CD14-positive monocyte (primary cell): ENCODE results near the gene RGS7. TPM values are rescaled to one million over a fixed set of nuclear protein-coding genes. Genes with fewer than 3 reads are reported as not detected.

ENCODE experiments used
- DNase-seq, 3 donors: peaks; one replicate each; pipeline ENCODE4 v3.0.0-alpha.2; 2011 to 2022
- H2AFZ ChIP-seq: 2 replicates; pipeline ENCODE4 v1.6.0; 2012; ENCODE audit warnings: mild to moderate bottlenecking, low read depth, low read length, inconsistent platforms; ENCODE audit not compliant: insufficient read depth, poor library complexity, severe bottlenecking
- H3K27ac ChIP-seq, 2 donors: 1 replicate in 1 of 2; 2 replicates in 1 of 2; pipeline ENCODE4 v1.5.1; 2012 to 2013; ENCODE audit warnings: low read length in 2 of 2, control low read depth in 1 of 2, inconsistent platforms in 1 of 2, low read depth in 1 of 2, mild to moderate bottlenecking in 1 of 2
- H3K27me3 ChIP-seq, 2 donors: one replicate each; pipeline versions ENCODE4 v1.6.0 to v1.6.1; 2011 to 2013; ENCODE audit warnings: low read length in 2 of 2; ENCODE audit not compliant: control insufficient read depth in 2 of 2, insufficient read depth in 2 of 2
- H3K36me3 ChIP-seq, 2 donors: replicated peaks in 1 of 2; 1 replicate in 1 of 2; 2 replicates in 1 of 2; pipeline versions ENCODE4 v1.5.1 to v1.6.1; 2012 to 2013; ENCODE audit warnings: low read length in 2 of 2, control low read depth in 1 of 2, inconsistent platforms in 1 of 2, mild to moderate bottlenecking in 1 of 2; ENCODE audit not compliant: insufficient read depth in 2 of 2, control insufficient read depth in 1 of 2
- H3K4me1 ChIP-seq, 2 donors: 1 replicate in 1 of 2; 2 replicates in 1 of 2; pipeline versions ENCODE4 v1.5.1 to v1.6.1; 2012 to 2013; ENCODE audit warnings: low read length in 2 of 2, control low read depth in 1 of 2, inconsistent platforms in 1 of 2, mild to moderate bottlenecking in 1 of 2, moderate library complexity in 1 of 2; ENCODE audit not compliant: insufficient read depth in 2 of 2, control insufficient read depth in 1 of 2
- H3K4me2 ChIP-seq: replicated peaks from 2 replicates; pipeline ENCODE3; 2012; ENCODE audit warnings: low read length, moderate library complexity, mild to moderate bottlenecking; ENCODE audit not compliant: poor library complexity, severe bottlenecking; ENCODE audit errors: extremely low read depth
- H3K4me3 ChIP-seq, 3 experiments: fragments of 200-600 bp in 1 of 3; sonication (generic) in 1 of 3; replicated peaks in 1 of 3; 1 replicate in 2 of 3; 2 replicates in 1 of 3; pipeline ENCODE4 v1.5.1; 2011 to 2013; ENCODE audit warnings: low read length in 3 of 3, mild to moderate bottlenecking in 3 of 3, control low read depth in 2 of 3, low read depth in 2 of 3, inconsistent platforms in 1 of 3, moderate library complexity in 1 of 3
- H3K79me2 ChIP-seq: 2 replicates; pipeline ENCODE4 v1.6.0; 2012; ENCODE audit warnings: mild to moderate bottlenecking, control low read depth, inconsistent platforms, low read length, moderate library complexity; ENCODE audit not compliant: insufficient read depth
- H3K9ac ChIP-seq: 2 replicates; pipeline ENCODE4 v1.6.0; 2017; ENCODE audit warnings: low read length, mild to moderate bottlenecking; ENCODE audit not compliant: insufficient read depth, poor library complexity, severe bottlenecking
- H3K9me3 ChIP-seq, 2 donors: replicated peaks in 1 of 2; 1 replicate in 1 of 2; 2 replicates in 1 of 2; pipeline versions ENCODE4 v1.5.1 to v1.6.1; 2012 to 2013; ENCODE audit warnings: low read length in 2 of 2, control low read depth in 1 of 2; ENCODE audit not compliant: control insufficient read depth in 1 of 2, insufficient read depth in 1 of 2
- H4K20me1 ChIP-seq: 2 replicates; pipeline ENCODE4 v1.6.0; 2012; ENCODE audit warnings: mild to moderate bottlenecking, low read length, control low read depth, moderate library complexity; ENCODE audit not compliant: insufficient read depth
- H3K27ac Mint-ChIP-seq, 7 donors: one replicate each; pipeline ENCODE4 v1.8.0; 2020; ENCODE audit warnings: mild to moderate bottlenecking in 7 of 7, mixed read lengths in 7 of 7, moderate library complexity in 6 of 7, inconsistent platforms in 2 of 7
- H3K27me3 Mint-ChIP-seq, 3 donors: one replicate each; pipeline ENCODE4 v1.8.0; 2021 to 2022; ENCODE audit warnings: low read depth in 3 of 3, mild to moderate bottlenecking in 3 of 3, mixed read lengths in 3 of 3, moderate library complexity in 3 of 3, inconsistent platforms in 1 of 3
- H3K36me3 Mint-ChIP-seq, 2 donors: one replicate each; pipeline ENCODE4 v1.8.0; 2020; ENCODE audit warnings: mixed read lengths in 2 of 2, inconsistent platforms in 1 of 2, mild to moderate bottlenecking in 1 of 2
- H3K4me1 Mint-ChIP-seq: one replicate; pipeline ENCODE4 v1.8.0; 2020; ENCODE audit warnings: mild to moderate bottlenecking, mixed read lengths
- H3K4me3 Mint-ChIP-seq, 2 donors: one replicate each; pipeline ENCODE4 v1.8.0; 2020; ENCODE audit warnings: mild to moderate bottlenecking in 2 of 2, mixed read lengths in 2 of 2, moderate library complexity in 1 of 2
- H3K9me3 Mint-ChIP-seq, 7 donors: one replicate each; pipeline ENCODE4 v1.8.0; 2020 to 2022; ENCODE audit warnings: mixed read lengths in 7 of 7, mild to moderate bottlenecking in 6 of 7, moderate library complexity in 6 of 7, inconsistent platforms in 2 of 7
- CTCF ChIP-seq: fragments of 200-600 bp; IDR thresholded peaks from one replicate; pipeline ENCODE4 v1.8.0; 2022; ENCODE audit warnings: antibody characterized with exemption, mild to moderate bottlenecking
- WGBS: methylation state at CpG from one replicate; pipeline ENCODE4 v1.1.5; 2013; ENCODE audit warnings: missing lambda C conversion rate; ENCODE audit not compliant: insufficient coverage; 5-methylcytosine and 5-hydroxymethylcytosine counted together
- intact Hi-C, 2 donors: fragments of 100-400 bp; cut with micrococcal nuclease; formaldehyde crosslinking; loops; one replicate each; pipeline versions ENCODE4 v1.15.0 to v1.15.1; 2023
- polyA plus RNA-seq, 3 donors: library from polyadenylated mRNA; depleted of rRNA in 1 of 3; unstranded in 2 of 3; stranded (reverse) in 1 of 3; fragments of 300-500 nt in 2 of 3; fragments of >200 nt in 1 of 3; fragmentation: Illumina TruSeq in 2 of 3; gene quantifications; 1 replicate in 2 of 3; 2 replicates in 1 of 3; pipeline ENCODE4 v1.2.3, GENCODE V29; 2012 to 2021

Gene RGS7
- polyA plus RNA-seq, 3 donors, result not detected

GRCh38 chr1:241138248-241138647 is 218.8 kb downstream of the RGS7 start:
- Mint-ChIP-seq H3K27me3 (no peaks in the 10 kb centered on the region), H3K4me1 (no peaks in the 10 kb centered on the region), H3K4me3 (no peak overlapping the region), H3K36me3 (no peaks in the 10 kb centered on the region), H3K27ac (no peak overlapping the region), H3K9me3 (peaks cover 2 to 18% (median 5%) of the 10 kb centered on the region in 7 donors)
- WGBS, result 66% methylated on average over 2 of the region's 4 CpGs
- intact Hi-C loops, result no loop called here
- H3K79me2 ChIP-seq, result no peaks in the 10 kb centered on the region
- H3K27ac ChIP-seq, result no peak overlapping the region
- no peaks in the 10 kb centered on the region for H3K27me3 ChIP-seq
- no peak for DNase-seq
- no peak overlapping the region for H3K4me2 ChIP-seq
- no peaks in the 10 kb centered on the region for H3K4me1 ChIP-seq
- H4K20me1 ChIP-seq, result no peaks in the 10 kb centered on the region
- H3K9me3 ChIP-seq, result peaks cover 0 to 23% of the 10 kb centered on the region in 2 donors
- no peak overlapping the region for H3K4me3 ChIP-seq
- H2AFZ ChIP-seq, result no peak overlapping the region
- no peak overlapping the region for H3K9ac ChIP-seq
- no peak for TF ChIP-seq CTCF
- H3K36me3 ChIP-seq, result no peaks in the 10 kb centered on the region

- Mint-ChIP-seq H3K9me3 (peaks cover 2 to 15% (median 5%) of the 10 kb centered on the region in 7 donors), H3K4me3 (no peak overlapping the region), H3K36me3 (no peaks in the 10 kb centered on the region), H3K27me3 (no peaks in the 10 kb centered on the region), H3K4me1 (no peaks in the 10 kb centered on the region), H3K27ac (no peak overlapping the region)
- H3K9ac ChIP-seq, result no peak overlapping the region
- 81% methylated on average over 6 of the region's 6 CpGs for WGBS
- H3K4me3 ChIP-seq, result no peak overlapping the region
- H3K79me2 ChIP-seq, result no peaks in the 10 kb centered on the region
- no peak overlapping the region for H2AFZ ChIP-seq
- no peaks in the 10 kb centered on the region for H3K4me1 ChIP-seq
- no peak for TF ChIP-seq CTCF
- no peaks in the 10 kb centered on the region for H3K27me3 ChIP-seq
- H3K4me2 ChIP-seq, result no peak overlapping the region
- H4K20me1 ChIP-seq, result no peaks in the 10 kb centered on the region
- no peaks in the 10 kb centered on the region for H3K36me3 ChIP-seq
- DNase-seq, result no peak
- H3K27ac ChIP-seq, result no peak overlapping the region
- H3K9me3 ChIP-seq, result peaks cover 0 to 17% of the 10 kb centered on the region in 2 donors
- intact Hi-C loops, result no loop called here
Observed at GRCh38 chr1:241136389-241136788, 220.6 kb downstream of the RGS7 start.
